Fibroblast of skin of back (primary cell): ENCODE measurements around the gene FIGN. TPM values are rescaled to one million over a fixed set of nuclear protein-coding genes. Genes with fewer than 3 reads are reported as not detected.

Experiments
- DNase-seq: peaks from one replicate; pipeline ENCODE4 v3.0.0-alpha.2; 2013
- polyA plus RNA-seq, 2 experiments: library from polyadenylated mRNA; unstranded; fragments of 120-200 nt; gene quantifications; one replicate each; pipeline ENCODE4 v1.2.1, GENCODE V29; 2013; ENCODE audit not compliant: insufficient read length in 2 of 2

FIGN gene
- 1.5 TPM for polyA plus RNA-seq (2013, experiment 1 of 2; ENCODE audit: insufficient read length)
- polyA plus RNA-seq (2013, experiment 2 of 2; ENCODE audit: insufficient read length): 1.2 TPM

- DNase-seq: peak; percentile 81
Observed at GRCh38 chr2:163735685-163736432, at the start of gene FIGN. TSS of gene FIGN (minus strand) at chr2:163736008. CDS start at chr2:163734927, 1,081 bp downstream.

- no peak for DNase-seq
Observed at GRCh38 chr2:163785162-163785561, 49.4 kb upstream of the FIGN start.

GRCh38 chr2:163779970-163780597 lies 44.3 kb upstream of the FIGN start:
- DNase-seq: no peak

GRCh38 chr2:163778045-163778781 lies 42.4 kb upstream of the FIGN start:
- peak; percentile 90 for DNase-seq

GRCh38 chr2:163775304-163775703 lies 39.5 kb upstream of the FIGN start:
- no peak for DNase-seq

GRCh38 chr2:163774862-163775261 lies 39.1 kb upstream of the FIGN start:
- DNase-seq: peak; percentile 85

- DNase-seq: no peak
Observed at GRCh38 chr2:163773276-163773675, 37.5 kb upstream of the FIGN start.

GRCh38 chr2:163771596-163771995 lies 35.8 kb upstream of the FIGN start:
- DNase-seq: peak; percentile 36

GRCh38 chr2:163768881-163769695 lies 33.3 kb upstream of the FIGN start:
- DNase-seq: no peak

- DNase-seq: no peak
Observed at GRCh38 chr2:163767097-163767496, 31.3 kb upstream of the FIGN start.

- no peak for DNase-seq
Observed at GRCh38 chr2:163764566-163764965, 28.8 kb upstream of the FIGN start.

GRCh38 chr2:163759013-163759412 lies 23.2 kb upstream of the FIGN start:
- no peak for DNase-seq

- no peak for DNase-seq
Observed at GRCh38 chr2:163757814-163758213, 22.0 kb upstream of the FIGN start.

- DNase-seq: no peak
Observed at GRCh38 chr2:163756588-163756987, 20.8 kb upstream of the FIGN start.

- no peak for DNase-seq
Observed at GRCh38 chr2:163755366-163755765, 19.6 kb upstream of the FIGN start.

GRCh38 chr2:163753726-163754125 lies 17.9 kb upstream of the FIGN start:
- DNase-seq: peak; percentile 80

- no peak for DNase-seq
Observed at GRCh38 chr2:163752267-163752666, 16.5 kb upstream of the FIGN start.

GRCh38 chr2:163751696-163752095 lies 15.9 kb upstream of the FIGN start:
- no peak for DNase-seq

- no peak for DNase-seq
Observed at GRCh38 chr2:163748420-163748819, 12.6 kb upstream of the FIGN start.

GRCh38 chr2:163741435-163741834 lies 5.6 kb upstream of the FIGN start:
- no peak for DNase-seq

- DNase-seq: no peak
Observed at GRCh38 chr2:163737563-163737962, 1.8 kb upstream of the FIGN start.

- DNase-seq: no peak
Observed at GRCh38 chr2:163737190-163737439, 1.3 kb upstream of the FIGN start.
